Mammary epithelial cell (primary cell): Measurements from ENCODE around the gene NEK4.

Source experiments
- EZH2 ChIP-seq: IDR thresholded peaks from 2 replicates; pipeline ENCODE4 v1.6.1; 2012; ENCODE audit warnings: low read length, inconsistent platforms, borderline replicate concordance
- TF ChIP-seq, protein P1 (sequence below), 2 donors: IDR thresholded peaks in 1 of 2; conservative IDR thresholded peaks in 1 of 2; 2 replicates each; pipeline ENCODE4 v1.5.1; 2011 to 2012; ENCODE audit warnings: inconsistent platforms in 2 of 2, low read length in 2 of 2, mild to moderate bottlenecking in 2 of 2, control low read depth in 1 of 2, low read depth in 1 of 2; ENCODE audit not compliant: insufficient read depth in 1 of 2; ENCODE audit errors: extremely low read depth in 1 of 2

GRCh38 chr3:52707585-52707984 lies 63.2 kb downstream of the NEK4 start:
- TF ChIP-seq, protein P1, sequence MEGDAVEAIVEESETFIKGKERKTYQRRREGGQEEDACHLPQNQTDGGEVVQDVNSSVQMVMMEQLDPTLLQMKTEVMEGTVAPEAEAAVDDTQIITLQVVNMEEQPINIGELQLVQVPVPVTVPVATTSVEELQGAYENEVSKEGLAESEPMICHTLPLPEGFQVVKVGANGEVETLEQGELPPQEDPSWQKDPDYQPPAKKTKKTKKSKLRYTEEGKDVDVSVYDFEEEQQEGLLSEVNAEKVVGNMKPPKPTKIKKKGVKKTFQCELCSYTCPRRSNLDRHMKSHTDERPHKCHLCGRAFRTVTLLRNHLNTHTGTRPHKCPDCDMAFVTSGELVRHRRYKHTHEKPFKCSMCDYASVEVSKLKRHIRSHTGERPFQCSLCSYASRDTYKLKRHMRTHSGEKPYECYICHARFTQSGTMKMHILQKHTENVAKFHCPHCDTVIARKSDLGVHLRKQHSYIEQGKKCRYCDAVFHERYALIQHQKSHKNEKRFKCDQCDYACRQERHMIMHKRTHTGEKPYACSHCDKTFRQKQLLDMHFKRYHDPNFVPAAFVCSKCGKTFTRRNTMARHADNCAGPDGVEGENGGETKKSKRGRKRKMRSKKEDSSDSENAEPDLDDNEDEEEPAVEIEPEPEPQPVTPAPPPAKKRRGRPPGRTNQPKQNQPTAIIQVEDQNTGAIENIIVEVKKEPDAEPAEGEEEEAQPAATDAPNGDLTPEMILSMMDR (conservative IDR thresholded peaks at IDR 0.05 in 1 of 2, IDR thresholded peaks at IDR 0.05 in 1 of 2; ENCODE audit: extremely low read depth in 1 of 2, insufficient read depth in 1 of 2, low read depth in 1 of 2, low read length in 2 of 2), result no peak
- no peak for TF ChIP-seq EZH2
